Esophagus muscularis mucosa (tissue), 3 donors: ENCODE results near the gene MBOAT1.

Source experiments
- CTCF ChIP-seq, 3 experiments: fragments of 200-600 bp in 2 of 3; fragments of 450-650 bp in 1 of 3; sonication (generic) in 2 of 3; IDR thresholded peaks; one replicate each; pipeline ENCODE4 v1.5.1; 2017 to 2019; ENCODE audit warnings: antibody characterized with exemption in 3 of 3, mild to moderate bottlenecking in 2 of 3, moderate library complexity in 1 of 3
- EP300 ChIP-seq: sonication (generic); formaldehyde crosslinking; IDR thresholded peaks from one replicate; pipeline ENCODE4 v1.6.1; 2017; ENCODE audit warnings: antibody characterized with exemption

- TF ChIP-seq CTCF (IDR thresholded peaks at IDR 0.05), result no peak
- TF ChIP-seq EP300, result no peak
Measured at GRCh38 chr6:20237677-20238460, 25.6 kb upstream of the MBOAT1 start.
